ENCODE data around the gene CHN2.

CHN2 gene

DNA sequence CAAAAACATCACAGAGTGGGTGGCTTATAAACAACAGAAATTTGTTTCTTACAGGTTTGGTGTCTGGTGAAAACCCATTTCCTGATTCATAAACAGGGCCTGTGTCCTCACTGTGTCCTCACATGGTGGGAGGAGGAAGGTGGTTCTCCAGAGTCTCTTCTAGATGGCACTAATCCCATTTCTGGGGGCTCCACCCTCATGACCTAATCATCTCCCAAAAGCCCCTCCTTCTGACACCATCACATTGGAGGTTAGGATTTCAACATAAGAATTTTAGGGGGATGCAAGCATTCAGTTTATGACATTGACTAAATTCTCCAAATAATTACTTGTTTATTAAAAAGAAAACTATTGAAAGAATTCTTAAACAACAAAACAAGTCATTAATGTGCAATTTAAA lies 116.0 kb downstream of the CHN2 start:
- DNase-seq (ENCODE audit: low read depth), result no peak

DNA sequence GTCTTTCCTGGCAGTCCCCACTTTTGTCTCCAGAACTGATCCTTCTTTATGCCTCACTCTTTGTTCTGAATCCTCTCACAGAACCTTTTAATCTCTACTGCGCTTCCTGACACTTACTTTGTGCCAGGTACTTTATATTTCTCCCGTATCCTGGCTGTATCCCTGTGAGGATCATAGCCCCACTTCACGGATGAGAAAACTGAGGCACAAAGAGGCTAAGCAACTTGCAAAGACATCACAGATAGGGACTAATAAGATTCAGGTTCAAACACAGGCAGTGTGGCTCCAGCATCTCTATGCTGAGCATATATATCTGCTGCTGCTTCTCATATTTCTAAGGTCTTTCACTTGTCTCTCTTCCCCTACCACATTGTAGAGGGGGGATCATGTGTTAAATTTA lies 116.7 kb downstream of the CHN2 start:
- DNase-seq (ENCODE audit: low read depth), result no peak

DNA sequence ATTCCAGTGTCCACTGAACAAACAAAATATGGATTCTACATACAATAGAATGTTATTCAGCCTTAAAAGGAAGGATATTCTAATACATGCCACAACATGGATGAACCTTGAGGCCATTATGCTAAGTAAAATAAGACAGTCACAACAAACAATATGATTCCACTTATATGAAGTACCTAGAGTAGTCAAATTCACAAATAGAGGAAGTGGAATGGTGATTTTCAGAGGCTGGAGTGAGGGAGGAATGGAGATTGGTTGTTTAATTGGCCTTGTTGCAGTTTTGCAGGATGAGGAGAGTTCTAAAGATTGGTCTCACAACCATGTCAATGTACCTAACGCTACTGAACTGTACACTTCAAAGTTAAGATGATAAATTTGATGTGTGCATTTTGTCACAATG lies 119.6 kb downstream of the CHN2 start:
- DNase-seq (ENCODE audit: low read depth), result no peak

DNA sequence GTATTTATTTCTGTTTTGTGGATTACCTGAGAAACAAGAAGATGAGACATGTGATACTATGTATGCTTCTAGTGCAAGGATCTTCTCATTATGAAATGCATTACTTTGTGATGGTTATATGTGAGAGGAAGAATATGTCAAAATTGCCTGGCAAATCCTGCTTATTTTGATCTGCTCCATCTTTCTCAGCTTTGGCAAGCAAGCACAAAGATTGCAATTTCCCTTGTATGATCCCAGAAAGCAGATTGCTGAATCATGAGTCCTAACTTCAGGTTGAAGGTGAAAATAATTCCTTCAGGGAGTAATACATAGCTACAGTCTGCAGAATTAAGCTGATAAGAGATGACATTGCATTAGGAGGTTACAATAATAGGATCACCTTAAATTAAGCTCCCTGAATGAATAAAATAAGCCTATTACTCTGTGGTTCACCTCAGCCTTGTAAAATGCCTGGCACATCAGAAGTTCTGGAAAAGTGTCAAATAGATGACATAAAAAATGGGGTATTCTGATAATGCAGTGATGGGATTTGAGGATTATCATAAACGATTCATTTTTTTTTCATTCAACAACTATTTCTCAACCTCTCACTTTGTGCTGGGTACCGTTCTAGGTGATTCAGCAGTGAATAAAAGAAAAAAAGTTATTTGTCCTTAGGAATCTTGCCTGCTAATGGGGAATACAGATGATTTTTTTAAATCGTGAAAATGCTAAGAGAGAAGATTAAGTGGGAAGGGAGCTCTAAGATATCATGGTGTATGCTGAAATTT lies 120.7 kb downstream of the CHN2 start:
- no peak for DNase-seq (ENCODE audit: low read depth)

DNA sequence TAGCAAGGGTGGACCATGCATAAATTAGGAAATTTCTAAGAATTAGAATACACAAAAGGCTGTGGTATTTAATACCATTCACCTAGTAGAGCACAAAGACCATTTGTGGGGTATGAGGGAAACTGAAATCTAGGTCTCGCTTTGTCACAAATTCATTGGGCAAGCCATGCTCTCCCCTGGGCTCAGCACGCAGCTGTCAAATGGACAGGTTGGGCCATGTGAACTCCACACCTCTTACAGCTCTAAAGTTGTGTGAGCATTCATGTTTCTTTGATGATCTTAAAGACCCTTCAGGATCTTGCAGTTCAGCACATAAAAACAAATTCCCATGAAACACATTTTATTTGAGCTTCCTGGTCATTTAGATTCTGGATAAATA lies 121.3 kb downstream of the CHN2 start:
- no peak for DNase-seq (ENCODE audit: low read depth)

DNA sequence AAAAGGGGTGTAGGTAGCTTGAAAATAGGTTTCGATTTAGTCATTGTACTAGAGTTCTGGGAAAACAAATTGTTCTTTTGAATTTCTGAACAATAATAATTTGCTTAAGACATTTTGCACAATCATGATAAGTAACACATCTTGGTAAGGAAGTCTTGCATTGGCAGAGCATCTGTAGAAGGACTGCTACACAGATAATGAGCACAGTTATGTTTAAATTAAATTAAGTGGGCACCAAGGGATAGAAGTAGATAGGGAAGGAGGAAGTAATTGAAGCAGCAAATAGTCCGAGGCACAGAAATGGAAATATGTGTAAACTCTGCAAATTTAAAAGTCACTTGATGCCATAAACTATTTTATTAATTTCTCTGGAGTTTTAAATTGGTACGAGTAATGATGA lies 122.4 kb downstream of the CHN2 start:
- DNase-seq (ENCODE audit: low read depth), result no peak

DNA sequence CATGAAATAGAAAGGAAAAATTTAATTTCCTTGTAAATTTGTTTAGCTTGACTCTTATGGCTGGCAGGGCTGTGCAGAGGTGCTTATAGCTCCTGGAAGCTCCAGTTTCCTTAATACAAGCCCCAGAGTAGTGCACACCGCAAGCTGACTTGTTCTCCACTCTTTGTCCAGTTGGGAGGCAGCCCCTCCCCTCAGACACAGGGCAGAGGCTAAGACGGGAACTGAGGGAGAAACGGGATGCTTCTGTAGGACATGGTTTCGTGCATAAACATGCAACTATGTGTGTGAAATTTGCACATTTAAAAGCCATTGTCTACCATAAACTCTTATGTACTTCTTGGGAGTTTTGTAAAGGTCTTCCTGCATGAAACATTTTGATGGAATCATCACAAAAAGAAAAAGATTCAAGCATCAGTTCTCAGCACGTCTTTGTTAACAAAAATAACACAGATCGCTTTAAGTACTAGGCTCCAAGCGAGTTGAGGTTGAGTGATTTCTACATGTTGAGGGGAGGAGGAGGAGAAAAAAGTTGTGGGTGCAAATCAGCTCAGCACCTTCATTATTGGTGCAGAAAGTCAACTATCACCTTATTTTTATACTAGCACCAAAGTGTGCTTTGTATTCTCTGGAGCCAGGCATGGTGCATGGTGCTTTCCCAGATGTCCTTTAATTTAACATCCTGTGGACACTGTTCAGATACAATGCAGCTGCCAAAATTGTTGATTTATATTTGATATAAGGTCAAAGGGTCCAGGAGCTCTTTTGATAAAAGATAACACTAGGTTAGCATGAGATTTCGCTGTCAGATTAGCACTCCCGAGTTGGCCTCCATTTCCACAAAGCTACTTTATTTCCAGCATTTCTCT lies 124.5 kb downstream of the CHN2 start:
- DNase-seq (ENCODE audit: low read depth), result no peak

DNA sequence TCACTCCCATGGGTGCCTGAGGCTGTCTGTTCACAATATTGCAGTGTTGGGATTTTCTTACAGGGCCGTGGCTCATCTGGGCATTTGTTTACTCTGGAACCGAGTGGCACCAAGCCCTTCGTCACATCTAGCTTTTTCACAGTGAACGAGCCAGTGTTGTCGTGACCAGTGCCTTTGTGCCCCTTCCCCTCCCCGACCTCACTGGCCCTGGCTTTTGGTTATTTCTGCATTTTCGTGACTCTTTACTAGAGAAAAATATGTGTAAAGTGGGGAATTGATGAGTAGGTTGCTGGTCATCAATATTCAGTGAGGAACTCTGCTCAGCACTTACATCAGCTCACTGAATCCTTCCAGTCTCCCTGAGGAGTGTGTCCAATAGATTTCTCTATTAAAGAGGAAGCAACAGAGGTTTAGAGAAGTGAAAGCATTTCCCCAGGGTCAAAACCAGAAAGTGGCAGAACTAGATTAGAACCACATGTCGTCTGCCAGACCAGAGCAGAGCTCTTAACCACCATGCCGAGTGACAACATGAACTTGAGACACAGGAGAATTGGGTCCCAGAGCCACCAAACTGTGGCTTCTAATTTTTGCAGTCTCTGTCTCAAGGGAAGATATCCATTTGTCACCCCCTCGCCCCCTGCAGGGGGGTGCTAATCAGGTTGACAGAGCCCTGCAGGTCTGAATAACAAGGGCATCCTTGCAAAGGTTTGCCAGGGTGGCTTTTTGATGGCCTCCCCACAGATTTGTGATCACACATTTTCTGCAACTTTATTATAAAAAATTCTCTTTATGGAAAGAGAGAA lies 125.3 kb downstream of the CHN2 start:
- DNase-seq (ENCODE audit: low read depth), result no peak

DNA sequence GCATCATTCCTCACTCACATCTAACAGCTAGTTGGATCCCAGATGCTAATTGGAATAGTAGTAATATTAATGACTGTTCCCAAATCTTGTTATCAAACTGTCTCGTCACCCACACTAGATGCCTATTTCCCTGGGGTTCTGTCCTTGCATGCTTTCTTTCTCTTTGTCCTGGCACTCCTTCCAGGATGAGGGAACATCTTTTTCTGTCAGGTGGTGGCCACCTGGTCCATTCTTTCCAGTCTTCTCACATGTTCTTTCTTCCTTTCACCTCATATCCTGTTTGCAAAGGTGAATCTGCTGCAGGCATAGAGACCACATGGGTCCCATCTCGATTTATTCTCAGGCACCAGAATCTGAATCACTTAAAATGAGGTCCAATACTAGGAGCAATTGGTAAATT lies 126.0 kb downstream of the CHN2 start:
- DNase-seq (ENCODE audit: low read depth), result no peak

DNA sequence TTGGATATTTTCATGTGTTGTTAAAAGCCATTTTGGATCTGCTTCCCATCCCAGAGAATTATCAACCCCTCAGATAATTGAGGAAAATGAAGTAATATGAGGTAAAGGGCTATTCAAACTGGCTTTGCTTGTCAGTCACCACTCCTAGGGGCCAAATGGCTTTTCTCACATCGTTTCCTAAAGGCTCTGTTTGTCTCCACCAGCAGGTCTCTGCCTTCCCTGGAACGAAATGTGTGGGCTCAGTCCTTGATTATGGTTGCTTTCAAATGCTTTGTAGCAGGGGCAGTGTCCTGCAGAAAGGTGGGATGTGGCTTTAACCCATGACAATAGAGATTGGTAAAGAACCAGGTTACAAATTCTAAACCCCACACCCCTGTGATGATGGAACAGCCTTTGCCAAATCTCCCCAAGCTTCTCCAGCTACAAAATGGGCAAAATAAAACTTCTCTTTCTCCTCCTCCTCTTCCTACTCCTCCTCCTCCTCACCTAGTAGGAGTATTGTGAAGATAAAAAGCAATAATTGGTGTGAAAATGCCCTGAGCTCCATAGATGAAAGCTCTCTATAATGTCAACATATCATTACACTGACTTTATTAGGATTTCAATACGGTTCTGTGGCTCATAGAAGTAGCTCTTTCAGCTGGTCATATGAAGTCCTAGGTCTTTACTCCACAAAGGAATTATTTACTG lies 127.6 kb downstream of the CHN2 start:
- no peak for DNase-seq (ENCODE audit: low read depth)

DNA sequence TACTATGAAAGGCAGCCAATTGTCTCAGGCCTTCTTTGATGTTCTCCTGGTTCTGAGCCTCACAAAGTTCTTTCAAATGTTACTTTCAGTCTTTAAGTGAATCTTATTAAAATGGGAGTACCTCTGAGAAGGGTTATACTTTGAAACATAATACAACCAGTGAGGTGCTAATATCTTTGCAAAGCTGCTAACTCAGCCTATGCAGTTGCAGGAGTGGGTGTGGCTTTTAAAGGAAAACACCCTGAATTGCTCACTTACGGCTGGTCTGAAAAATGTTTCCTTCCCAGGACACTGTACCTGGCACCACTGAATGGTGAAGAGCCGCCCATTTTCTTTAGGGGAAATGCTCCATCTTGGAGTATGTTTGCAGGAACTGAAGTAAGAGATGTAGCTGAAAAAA lies 130.9 kb downstream of the CHN2 start:
- DNase-seq (ENCODE audit: low read depth), result no peak

DNA sequence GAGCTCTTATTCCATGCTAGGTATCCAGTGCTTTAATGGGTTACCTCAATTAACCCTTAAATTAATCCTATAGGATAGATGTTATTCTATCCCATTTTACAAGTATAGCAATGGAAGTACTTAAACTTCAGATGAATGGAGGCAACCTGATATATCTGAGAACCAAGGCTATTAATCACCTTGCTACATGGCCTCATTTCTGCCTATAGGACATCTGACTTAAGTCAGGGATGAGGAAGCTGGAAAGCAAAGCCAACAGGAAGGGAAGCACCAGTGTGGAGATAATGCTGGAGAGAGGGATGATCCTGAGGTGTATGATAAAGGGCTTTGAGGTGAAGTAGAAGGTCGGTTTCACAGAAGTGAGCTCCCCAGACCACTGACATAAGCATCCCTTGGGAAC lies 132.3 kb downstream of the CHN2 start:
- no peak for DNase-seq (ENCODE audit: low read depth)

DNA sequence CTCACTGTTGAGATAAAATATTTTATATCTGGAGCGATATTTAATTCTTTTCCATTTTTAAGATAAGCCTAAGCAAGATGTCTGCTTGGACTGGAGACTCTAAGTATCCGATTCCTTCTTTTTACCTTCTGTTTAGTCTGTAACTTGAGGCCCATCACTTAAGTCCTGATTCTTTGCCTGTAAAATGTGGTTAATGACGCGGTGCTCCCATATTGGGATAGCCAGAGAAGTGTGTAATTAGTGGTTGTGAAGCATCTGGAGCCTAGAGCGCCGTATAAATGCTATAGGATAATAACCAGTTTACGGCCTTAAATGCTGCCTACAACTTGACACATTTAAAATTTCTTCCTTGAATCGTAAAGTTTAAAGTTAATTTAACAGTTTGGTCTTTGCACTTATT lies 132.9 kb downstream of the CHN2 start:
- DNase-seq (ENCODE audit: low read depth), result no peak

DNA sequence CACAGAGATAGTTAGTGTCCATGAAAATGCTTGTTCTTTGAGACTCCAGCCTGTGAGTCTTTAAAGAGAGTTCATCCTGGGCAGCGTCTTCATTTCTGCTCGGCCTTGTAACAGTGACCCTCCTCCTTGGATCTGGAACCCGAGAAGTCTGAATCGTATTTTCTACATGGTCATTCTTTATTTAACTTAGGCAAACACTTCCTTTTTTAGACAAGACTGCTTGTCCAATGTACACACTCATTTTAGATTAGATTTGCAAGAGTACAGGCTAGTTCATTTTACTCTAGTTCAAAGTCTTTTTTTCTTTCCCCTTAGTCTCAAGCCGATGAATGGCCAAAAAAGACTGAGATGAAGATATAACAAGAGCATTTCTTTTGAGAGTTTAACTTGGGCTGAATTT lies 133.5 kb downstream of the CHN2 start:
- no peak for DNase-seq (ENCODE audit: low read depth)

DNA sequence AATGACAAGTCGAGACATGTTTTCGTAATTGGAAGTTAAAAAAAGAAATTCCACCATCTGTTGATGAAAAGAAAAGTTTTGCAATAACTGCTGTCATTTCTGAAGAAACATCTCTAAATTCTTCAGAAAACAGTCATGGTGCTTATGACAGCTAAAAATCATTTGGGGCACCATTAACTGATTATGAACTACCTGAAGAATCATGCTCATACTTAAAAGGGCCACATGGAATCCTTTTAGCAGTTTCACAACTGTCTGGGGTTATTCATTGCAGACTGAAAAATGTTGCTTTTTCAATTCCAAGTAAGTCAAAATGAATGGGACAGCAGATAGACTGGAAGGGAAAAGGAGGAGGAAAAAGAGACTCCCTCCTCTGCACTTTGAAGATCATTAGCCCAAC lies 134.2 kb downstream of the CHN2 start:
- peak; percentile 60 for DNase-seq (ENCODE audit: low read depth)

DNA sequence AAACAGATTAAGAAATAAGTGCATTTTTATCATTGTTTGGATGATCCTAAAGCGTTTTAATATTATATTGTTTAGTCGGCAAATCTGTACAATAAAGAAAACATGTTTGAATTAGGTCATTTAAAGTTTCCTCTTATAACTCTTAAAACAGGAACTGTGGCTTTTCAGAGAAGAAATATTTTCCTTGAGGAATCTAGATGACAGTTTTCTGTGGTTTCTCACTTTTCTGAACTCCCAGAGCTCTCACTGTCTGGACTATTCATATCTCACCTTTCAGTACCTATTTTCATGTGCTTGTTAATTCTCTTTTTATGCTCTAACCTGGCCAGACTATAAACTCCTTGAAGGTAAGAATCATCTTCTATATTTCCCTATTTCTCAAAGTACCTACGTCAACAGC lies 135.1 kb downstream of the CHN2 start:
- DNase-seq (ENCODE audit: low read depth), result no peak

DNA sequence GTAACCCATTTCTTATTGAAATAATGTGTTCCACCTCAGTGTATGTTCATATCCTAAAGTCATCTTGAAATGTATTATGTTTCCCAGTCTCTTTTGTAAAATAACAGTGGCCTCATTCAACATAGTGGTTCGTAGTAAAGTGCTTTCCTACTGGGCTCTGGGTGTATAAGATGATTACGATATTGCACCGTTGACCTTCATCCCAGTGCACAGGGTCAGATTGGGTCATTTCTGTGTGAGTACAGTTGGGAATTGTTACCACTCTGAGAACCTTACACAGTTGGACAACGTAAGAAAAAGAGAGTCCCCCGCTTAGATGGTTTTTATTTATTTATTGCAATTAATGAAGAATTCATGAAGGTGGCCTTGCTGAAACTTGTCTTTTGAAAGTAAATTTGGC lies 135.6 kb downstream of the CHN2 start:
- DNase-seq (ENCODE audit: low read depth), result no peak

DNA sequence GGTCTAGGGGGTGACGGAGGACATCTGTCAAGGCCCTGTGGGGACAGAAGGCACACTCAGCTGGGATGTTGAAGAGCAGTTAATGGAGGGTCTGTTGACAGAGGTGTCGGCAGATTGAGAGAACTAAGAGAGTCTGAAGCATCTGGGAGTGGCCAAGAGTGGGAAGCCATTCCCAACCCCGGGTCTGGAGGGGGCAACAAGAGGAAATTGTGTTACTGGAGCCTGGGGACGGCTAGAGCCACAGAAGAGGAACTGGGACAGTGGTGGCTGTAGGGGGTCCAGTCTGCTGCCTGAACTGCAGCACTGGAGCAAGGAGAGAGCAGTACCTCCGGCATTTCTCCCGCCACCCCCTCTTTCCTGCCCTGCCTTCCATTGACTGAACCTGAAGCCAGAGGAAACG lies 136.6 kb downstream of the CHN2 start:
- DNase-seq (ENCODE audit: low read depth), result no peak

DNA sequence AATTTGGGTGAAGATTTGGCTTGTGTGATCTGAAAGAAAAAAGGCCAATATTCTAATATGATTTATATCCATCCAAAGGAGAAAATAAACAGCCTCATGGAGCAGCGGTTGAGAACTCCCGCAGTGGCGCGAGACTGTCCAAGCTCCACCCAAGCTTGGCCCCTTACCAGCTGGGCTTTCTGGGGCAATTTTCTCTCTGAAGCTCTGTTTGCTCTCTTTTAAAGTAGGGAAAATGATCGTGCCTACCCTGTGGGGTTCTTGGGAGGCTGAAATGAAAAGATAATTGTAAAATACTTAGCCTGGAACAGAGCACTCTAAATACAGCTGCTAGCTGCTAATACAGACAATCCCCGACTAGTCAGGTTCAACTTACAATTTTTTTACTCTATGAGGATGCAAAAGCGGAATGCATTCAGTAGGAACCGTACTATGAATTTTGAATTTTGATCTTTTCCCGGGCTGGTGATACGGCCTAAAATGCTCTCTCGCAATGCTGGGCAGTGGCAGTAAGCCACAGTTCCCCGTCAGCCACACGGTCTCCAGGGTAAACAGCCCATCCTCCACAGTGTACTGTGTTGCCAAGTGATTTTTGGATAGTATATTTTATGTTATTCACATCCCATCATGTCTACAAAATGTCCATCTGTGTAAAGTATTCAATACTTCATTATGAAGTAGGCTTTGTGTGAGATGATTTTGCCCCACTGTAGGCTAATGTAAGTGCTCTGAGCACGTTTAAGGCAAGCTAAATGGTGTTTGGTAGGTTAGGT lies 137.7 kb downstream of the CHN2 start:
- DNase-seq (ENCODE audit: low read depth), result no peak

DNA sequence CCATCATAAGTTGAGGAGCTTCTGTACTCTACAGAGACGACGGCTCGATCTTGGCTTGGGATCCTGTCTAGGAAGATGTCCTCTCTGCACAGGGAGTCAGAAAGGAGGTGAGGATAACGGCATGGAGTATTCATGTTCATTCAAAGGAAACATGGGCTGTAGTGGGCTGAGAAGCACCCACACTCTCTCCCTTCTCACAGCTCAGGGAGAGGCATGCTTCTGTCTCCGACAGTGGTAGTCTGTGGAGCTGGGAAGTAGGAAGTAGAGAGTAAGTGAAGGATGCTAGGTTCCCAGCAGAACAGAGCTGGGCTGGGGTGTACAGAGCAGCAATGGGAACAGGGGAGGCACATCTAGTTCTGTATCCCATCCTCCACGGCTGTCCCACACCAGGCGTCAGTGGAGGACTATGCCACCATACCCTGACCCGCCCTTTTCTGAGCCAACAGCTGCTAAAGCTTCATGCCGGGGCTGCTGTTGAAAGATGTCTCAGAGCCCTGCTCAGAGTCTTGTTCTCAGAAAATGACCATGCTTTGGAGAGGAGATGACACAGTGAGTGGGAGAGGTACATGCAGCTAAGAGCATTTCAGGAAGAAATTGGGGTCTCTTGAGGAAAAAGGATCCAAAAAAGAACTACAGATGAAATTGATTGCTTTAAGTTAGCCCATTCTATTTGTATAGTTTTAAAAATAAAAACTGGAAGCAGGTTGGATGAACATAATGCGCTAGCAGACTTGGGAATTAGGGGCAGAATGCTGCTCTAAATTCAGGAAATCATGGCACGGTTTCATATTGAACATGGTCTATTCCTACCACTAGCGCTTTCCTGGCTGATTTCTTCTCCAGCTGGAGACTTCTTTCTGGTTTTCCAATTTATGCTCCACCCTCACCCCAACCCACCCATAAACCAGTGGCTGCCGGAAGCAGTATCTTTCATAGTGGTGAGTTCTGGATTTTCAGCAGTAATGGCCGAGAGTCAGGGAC lies 138.6 kb downstream of the CHN2 start:
- no peak for DNase-seq (ENCODE audit: low read depth)

Data from HS-5 (cell line).